Measurements from ENCODE around the gene RNLS.

DNA sequence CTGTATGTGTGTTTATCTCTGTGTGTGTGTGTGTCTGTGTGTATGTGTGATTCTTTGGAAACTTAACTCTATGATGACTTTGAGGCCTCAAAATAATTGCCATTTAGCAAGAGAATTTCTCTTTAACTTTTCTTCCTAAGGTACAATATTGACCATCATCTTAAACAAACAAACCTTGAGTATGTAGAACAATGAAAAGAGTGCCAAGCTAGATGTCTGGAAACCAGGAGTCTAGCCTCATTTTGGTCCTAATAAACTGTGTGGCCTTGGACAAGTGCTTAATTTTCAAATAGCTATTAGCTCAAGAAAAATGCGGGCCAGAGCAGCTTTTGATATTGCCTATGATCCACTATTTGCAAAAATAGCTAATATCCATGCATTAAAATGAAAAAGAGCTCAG lies 119.3 kb downstream of the RNLS start:
- TF ChIP-seq CEBPB (IDR thresholded peaks at IDR 0.05) = no peak
- TF ChIP-seq, protein P1, sequence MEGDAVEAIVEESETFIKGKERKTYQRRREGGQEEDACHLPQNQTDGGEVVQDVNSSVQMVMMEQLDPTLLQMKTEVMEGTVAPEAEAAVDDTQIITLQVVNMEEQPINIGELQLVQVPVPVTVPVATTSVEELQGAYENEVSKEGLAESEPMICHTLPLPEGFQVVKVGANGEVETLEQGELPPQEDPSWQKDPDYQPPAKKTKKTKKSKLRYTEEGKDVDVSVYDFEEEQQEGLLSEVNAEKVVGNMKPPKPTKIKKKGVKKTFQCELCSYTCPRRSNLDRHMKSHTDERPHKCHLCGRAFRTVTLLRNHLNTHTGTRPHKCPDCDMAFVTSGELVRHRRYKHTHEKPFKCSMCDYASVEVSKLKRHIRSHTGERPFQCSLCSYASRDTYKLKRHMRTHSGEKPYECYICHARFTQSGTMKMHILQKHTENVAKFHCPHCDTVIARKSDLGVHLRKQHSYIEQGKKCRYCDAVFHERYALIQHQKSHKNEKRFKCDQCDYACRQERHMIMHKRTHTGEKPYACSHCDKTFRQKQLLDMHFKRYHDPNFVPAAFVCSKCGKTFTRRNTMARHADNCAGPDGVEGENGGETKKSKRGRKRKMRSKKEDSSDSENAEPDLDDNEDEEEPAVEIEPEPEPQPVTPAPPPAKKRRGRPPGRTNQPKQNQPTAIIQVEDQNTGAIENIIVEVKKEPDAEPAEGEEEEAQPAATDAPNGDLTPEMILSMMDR (IDR thresholded peaks at IDR 0.05) = no peak
- TF ChIP-seq, protein P2, sequence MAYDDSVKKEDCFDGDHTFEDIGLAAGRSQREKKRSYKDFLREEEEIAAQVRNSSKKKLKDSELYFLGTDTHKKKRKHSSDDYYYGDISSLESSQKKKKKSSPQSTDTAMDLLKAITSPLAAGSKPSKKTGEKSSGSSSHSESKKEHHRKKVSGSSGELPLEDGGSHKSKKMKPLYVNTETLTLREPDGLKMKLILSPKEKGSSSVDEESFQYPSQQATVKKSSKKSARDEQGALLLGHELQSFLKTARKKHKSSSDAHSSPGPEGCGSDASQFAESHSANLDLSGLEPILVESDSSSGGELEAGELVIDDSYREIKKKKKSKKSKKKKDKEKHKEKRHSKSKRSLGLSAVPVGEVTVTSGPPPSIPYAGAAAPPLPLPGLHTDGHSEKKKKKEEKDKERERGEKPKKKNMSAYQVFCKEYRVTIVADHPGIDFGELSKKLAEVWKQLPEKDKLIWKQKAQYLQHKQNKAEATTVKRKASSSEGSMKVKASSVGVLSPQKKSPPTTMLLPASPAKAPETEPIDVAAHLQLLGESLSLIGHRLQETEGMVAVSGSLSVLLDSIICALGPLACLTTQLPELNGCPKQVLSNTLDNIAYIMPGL (CRISPR knock-in tag; IDR thresholded peaks at IDR 0.05; ENCODE audit: borderline replicate concordance) = no peak
- TF ChIP-seq, protein P3, sequence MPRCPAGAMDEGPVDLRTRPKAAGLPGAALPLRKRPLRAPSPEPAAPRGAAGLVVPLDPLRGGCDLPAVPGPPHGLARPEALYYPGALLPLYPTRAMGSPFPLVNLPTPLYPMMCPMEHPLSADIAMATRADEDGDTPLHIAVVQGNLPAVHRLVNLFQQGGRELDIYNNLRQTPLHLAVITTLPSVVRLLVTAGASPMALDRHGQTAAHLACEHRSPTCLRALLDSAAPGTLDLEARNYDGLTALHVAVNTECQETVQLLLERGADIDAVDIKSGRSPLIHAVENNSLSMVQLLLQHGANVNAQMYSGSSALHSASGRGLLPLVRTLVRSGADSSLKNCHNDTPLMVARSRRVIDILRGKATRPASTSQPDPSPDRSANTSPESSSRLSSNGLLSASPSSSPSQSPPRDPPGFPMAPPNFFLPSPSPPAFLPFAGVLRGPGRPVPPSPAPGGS (IDR thresholded peaks at IDR 0.05) = no peak
- TF ChIP-seq POLR2A (IDR thresholded peaks at IDR 0.05; ENCODE audit: low read length) = no peak
- no peak for TF ChIP-seq ZFP36 (IDR thresholded peaks at IDR 0.05; ENCODE audit: borderline replicate concordance, partially characterized antibody)
- TF ChIP-seq, protein P4, sequence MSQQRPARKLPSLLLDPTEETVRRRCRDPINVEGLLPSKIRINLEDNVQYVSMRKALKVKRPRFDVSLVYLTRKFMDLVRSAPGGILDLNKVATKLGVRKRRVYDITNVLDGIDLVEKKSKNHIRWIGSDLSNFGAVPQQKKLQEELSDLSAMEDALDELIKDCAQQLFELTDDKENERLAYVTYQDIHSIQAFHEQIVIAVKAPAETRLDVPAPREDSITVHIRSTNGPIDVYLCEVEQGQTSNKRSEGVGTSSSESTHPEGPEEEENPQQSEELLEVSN (IDR thresholded peaks at IDR 0.05; ENCODE audit: borderline replicate concordance, low read depth) = no peak
- no peak for TF ChIP-seq RAD21 (conservative IDR thresholded peaks at IDR 0.05 in 1 of 2, IDR thresholded peaks at IDR 0.05 in 1 of 2)
- no peak for TF ChIP-seq MYC (IDR thresholded peaks at IDR 0.05; ENCODE audit: borderline replicate concordance, low read length)
- TF ChIP-seq PHF8 (IDR thresholded peaks at IDR 0.05; ENCODE audit: borderline replicate concordance, low read depth) = no peak
- TF ChIP-seq GATA3 (IDR thresholded peaks at IDR 0.05; ENCODE audit: borderline replicate concordance) = no peak
